Small intestine (tissue), 7 donors: ENCODE data around the gene GTF3C6. TPM values are rescaled to one million over a fixed set of nuclear protein-coding genes. Genes with fewer than 3 reads are reported as not detected.
"Not testable (repeated sequence)": the region's sequence is repeated elsewhere in the genome, so short reads cannot be mapped to it uniquely, and the experiment has no call there.

Experiments used
- DNase-seq, 2 donors: peaks; one replicate each; pipeline versions ENCODE4 v3.0.0 to v3.0.0-alpha.2; 2013
- FAIRE-seq: peaks from 2 replicates; lab custom pipeline; 2012; peaks lifted over from hg19 to GRCh38; lab: Jason Lieb, UNC
- H3K27ac ChIP-seq, 3 donors: one replicate each; pipeline ENCODE4 v1.5.1; 2013; ENCODE audit warnings: low read length in 2 of 3, mild to moderate bottlenecking in 2 of 3, control low read depth in 1 of 3, inconsistent platforms in 1 of 3, low read depth in 1 of 3, moderate library complexity in 1 of 3
- H3K27me3 ChIP-seq, 3 donors: one replicate each; pipeline ENCODE4 v1.6.1; 2013; ENCODE audit warnings: low read length in 3 of 3, inconsistent platforms in 1 of 3; ENCODE audit not compliant: control insufficient read depth in 3 of 3, insufficient read depth in 3 of 3
- H3K36me3 ChIP-seq, 3 donors: one replicate each; pipeline ENCODE4 v1.6.1; 2013; ENCODE audit warnings: low read length in 3 of 3, inconsistent platforms in 1 of 3, low read depth in 1 of 3, mild to moderate bottlenecking in 1 of 3, moderate library complexity in 1 of 3; ENCODE audit not compliant: control insufficient read depth in 3 of 3, insufficient read depth in 2 of 3
- H3K4me1 ChIP-seq, 3 donors: one replicate each; pipeline ENCODE4 v1.6.1; 2013; ENCODE audit warnings: low read length in 2 of 3, inconsistent platforms in 1 of 3, low read depth in 1 of 3, mild to moderate bottlenecking in 1 of 3, moderate library complexity in 1 of 3; ENCODE audit not compliant: control insufficient read depth in 3 of 3, insufficient read depth in 2 of 3
- H3K4me3 ChIP-seq, 3 donors: one replicate each; pipeline ENCODE4 v1.5.1; 2013; ENCODE audit warnings: low read length in 3 of 3, control low read depth in 1 of 3, inconsistent platforms in 1 of 3, low read depth in 1 of 3, mild to moderate bottlenecking in 1 of 3, moderate library complexity in 1 of 3
- H3K9me3 ChIP-seq, 2 donors: one replicate each; pipeline ENCODE4 v1.6.1; 2013; ENCODE audit warnings: low read depth in 1 of 2, low read length in 1 of 2; ENCODE audit not compliant: control insufficient read depth in 2 of 2, insufficient read depth in 1 of 2
- WGBS, 3 donors: extraction: QIAGEN DNeasy Blood & Tissue Kit; methylation state at CpG; one replicate each; pipeline ENCODE4 v1.1.7; 2013; 5-methylcytosine and 5-hydroxymethylcytosine counted together
- polyA plus RNA-seq, 4 donors: library from polyadenylated mRNA; stranded (reverse) in 3 of 4; unstranded in 1 of 4; fragments of 200-250 nt in 3 of 4; fragments of 120-200 nt in 1 of 4; gene quantifications; one replicate each; pipeline versions ENCODE4 v1.2.1 to v1.2.3, GENCODE V29; 2013
- donor health status: healthy with polysubstance abuse.
- donor health status: control.
- donor health status: control.
- donor health status: Bipolar disorder and iron deficiency.
- donor health status: healthy.

GTF3C6 gene
- polyA plus RNA-seq, 4 donors = 62.8 to 78.1 (median 76.2) TPM

DNA sequence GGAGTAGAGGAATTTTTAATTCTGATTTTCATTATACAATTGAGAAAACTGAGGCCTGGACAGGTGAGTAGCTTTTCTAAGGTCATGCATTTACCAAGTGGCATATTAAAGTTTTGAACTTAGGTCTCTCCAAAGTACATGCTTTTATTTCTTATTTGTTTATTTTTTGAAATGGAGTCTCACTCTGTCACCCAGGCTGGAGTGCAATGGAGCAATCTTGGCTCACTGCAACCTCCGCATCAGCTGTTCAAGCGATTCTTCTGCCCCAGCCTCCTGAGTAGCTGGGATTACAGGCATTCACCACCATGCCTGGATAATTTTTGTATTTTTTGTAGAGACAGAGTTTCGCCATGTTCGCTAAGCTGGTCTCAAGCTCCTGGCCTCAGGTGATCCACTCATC, 54.0 kb downstream of the GTF3C6 start:
- not testable (repeated sequence) for H3K9me3 ChIP-seq, H3K27ac ChIP-seq, FAIRE-seq, H3K4me3 ChIP-seq, H3K4me1 ChIP-seq, DNase-seq, H3K27me3 ChIP-seq
- peaks cover 4 to 40% (median 9%) of the 10 kb centered on the region in 3 donors for H3K36me3 ChIP-seq
- WGBS, 3 donors = 91 to 96% (median 95%) methylated on average over 4 of the region's 4 CpGs

- FAIRE-seq = no peak
Measured at GRCh38 chr6:111013144-111013915, 54.8 kb downstream of the GTF3C6 start.

DNA sequence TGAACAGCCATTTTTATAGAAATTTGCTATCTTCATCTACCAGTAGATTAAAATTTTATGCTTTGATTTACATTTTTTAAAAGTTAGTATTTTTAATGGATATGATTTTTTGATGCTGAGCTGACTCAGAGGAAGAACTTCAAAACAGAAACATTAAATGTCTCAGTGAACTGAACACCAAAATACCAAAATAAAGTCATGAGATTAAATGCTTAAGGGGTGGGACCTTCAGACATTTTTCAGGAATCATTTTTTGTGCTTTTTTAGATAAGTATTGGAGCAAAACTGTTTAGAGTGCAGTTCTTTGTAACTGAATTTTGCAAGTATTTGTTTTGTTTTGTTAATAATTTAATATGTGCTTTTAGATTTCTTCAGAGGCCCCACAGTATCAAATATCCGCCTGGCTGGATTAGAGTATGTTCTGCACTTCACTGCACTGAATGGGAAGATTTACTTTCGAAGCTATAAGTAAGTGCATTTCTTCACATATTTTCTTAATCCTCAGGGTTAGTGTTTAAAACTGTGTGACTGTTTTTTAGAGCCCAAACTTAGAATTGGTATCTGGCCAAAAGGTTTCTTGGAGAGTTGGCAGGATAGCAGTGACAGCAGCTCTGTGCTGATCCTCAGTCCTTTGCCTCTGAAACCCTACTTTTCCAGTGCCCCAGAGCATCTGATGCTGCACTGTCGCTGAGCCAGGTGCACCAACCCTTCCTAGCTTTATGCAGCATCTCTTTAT, 57.1 kb downstream of the GTF3C6 start:
- 92 to 99% (median 96%) methylated on average over 3 of the region's 3 CpGs for WGBS, 3 donors
- Histone ChIP-seq H3K27me3 (no peaks in the 10 kb centered on the region), H3K27ac (no peak overlapping the region), H3K4me3 (no peak overlapping the region), H3K9me3 (no peaks in the 10 kb centered on the region), H3K36me3 (peaks cover 2 to 41% (median 4%) of the 10 kb centered on the region in 3 donors), H3K4me1 (no peaks in the 10 kb centered on the region)
- no peak for DNase-seq
- no peak for FAIRE-seq

More at GRCh38 chr6:111013144-111013915, 54.8 kb downstream of the GTF3C6 start:
- Histone ChIP-seq H3K9me3 (no peaks in the 10 kb centered on the region), H3K27me3 (no peaks in the 10 kb centered on the region), H3K4me1 (no peaks in the 10 kb centered on the region), H3K4me3 (no peak overlapping the region), H3K36me3 (peaks cover 4 to 38% (median 7%) of the 10 kb centered on the region in 3 donors), H3K27ac (no peak overlapping the region)
- DNase-seq = no peak
- 73 to 78% (median 78%) methylated on average over 4 of the region's 4 CpGs for WGBS, 3 donors

- H3K27me3 ChIP-seq, H3K4me3 ChIP-seq, H3K4me1 ChIP-seq, FAIRE-seq, H3K9me3 ChIP-seq, H3K27ac ChIP-seq, DNase-seq: not testable (repeated sequence)
- peaks cover 3 to 43% (median 6%) of the 10 kb centered on the region in 3 donors for H3K36me3 ChIP-seq
- 98 to 100% (median 99%) methylated on average over 11 to 35 of the region's 37 CpGs for WGBS, 3 donors
Measured at GRCh38 chr6:111017241-111017640, 58.7 kb downstream of the GTF3C6 start.

Other genes with a start within 250 kb of the GTF3C6 start
- gene CDK19, start 143.2 kb upstream of the GTF3C6 start, polyA plus RNA-seq = 10 to 100 TPM in 1 of 4 donors, 1 to 10 TPM in 3; 4.3 to 17.4 (median 7.4) TPM
- 10 to 100 TPM; 30.4 to 87.6 (median 40.5) TPM for gene AMD1, start 83.9 kb upstream of the GTF3C6 start, polyA plus RNA-seq
- gene RPF2, start 23.3 kb downstream of the GTF3C6 start, polyA plus RNA-seq = 10 to 100 TPM in 3 of 4 donors, 1 to 10 TPM in 1; 8.5 to 27.2 (median 18.5) TPM
- 10 to 100 TPM in 1 of 4 donors, 1 to 10 TPM in 2, under 1 TPM in 1; 0.81 to 24.1 (median 4.3) TPM for gene SLC16A10, start 128.8 kb downstream of the GTF3C6 start, polyA plus RNA-seq